ENCODE results near the gene ADCK1.
"Not testable (repeated sequence)": the region's sequence is repeated elsewhere in the genome, so short reads cannot be mapped to it uniquely, and the experiment has no call there.

ADCK1 gene

GRCh38 chr14:77906446-77906845 is 106.5 kb downstream of the ADCK1 start:
- DNase-seq, result no peak

GRCh38 chr14:77908847-77909246 is 108.9 kb downstream of the ADCK1 start:
- DNase-seq, result no peak

GRCh38 chr14:77909911-77910310 is 110.0 kb downstream of the ADCK1 start:
- no peak for DNase-seq

GRCh38 chr14:77910506-77910905 is 110.6 kb downstream of the ADCK1 start:
- no peak for DNase-seq

GRCh38 chr14:77911356-77911755 is 111.4 kb downstream of the ADCK1 start:
- DNase-seq, result no peak

- no peak for DNase-seq
Observed at GRCh38 chr14:77912754-77913556, 113.0 kb downstream of the ADCK1 start.

- DNase-seq, result no peak
Observed at GRCh38 chr14:77914073-77914721, 114.3 kb downstream of the ADCK1 start.

- not testable (repeated sequence) for DNase-seq
Observed at GRCh38 chr14:77915390-77915789, 115.5 kb downstream of the ADCK1 start.

GRCh38 chr14:77917491-77918201 is 117.7 kb downstream of the ADCK1 start:
- DNase-seq, result no peak

- no peak for DNase-seq
Observed at GRCh38 chr14:77918448-77918847, 118.5 kb downstream of the ADCK1 start.

- DNase-seq, result no peak
Observed at GRCh38 chr14:77920312-77920711, 120.4 kb downstream of the ADCK1 start.

GRCh38 chr14:77921818-77922217 is 121.9 kb downstream of the ADCK1 start:
- DNase-seq, result no peak

- DNase-seq, result no peak
Observed at GRCh38 chr14:77923131-77923936, 123.4 kb downstream of the ADCK1 start.

- DNase-seq, result no peak
Observed at GRCh38 chr14:77924141-77924948, 124.4 kb downstream of the ADCK1 start.

- no peak for DNase-seq
Observed at GRCh38 chr14:77926942-77927341, 127.0 kb downstream of the ADCK1 start.

GRCh38 chr14:77931441-77931840 is 131.5 kb downstream of the ADCK1 start:
- DNase-seq, result no peak

- no peak for DNase-seq
Observed at GRCh38 chr14:77936138-77936639, 136.3 kb downstream of the ADCK1 start.

- DNase-seq, result no peak
Observed at GRCh38 chr14:77947372-77947771, 147.5 kb downstream of the ADCK1 start.

GRCh38 chr14:77950371-77951063 is 150.6 kb downstream of the ADCK1 start:
- DNase-seq, result no peak

GRCh38 chr14:77955816-77956484 is 156.0 kb downstream of the ADCK1 start:
- DNase-seq, result no peak
